PC-9 (cell line): ENCODE data around the gene BCL2. TPM values are rescaled to one million over a fixed set of nuclear protein-coding genes. Genes with fewer than 3 reads are reported as not detected.

Experiments
- BruUV-seq: library from RNA; stranded (reverse); fragments of 400-500 nt; replicated peaks from 2 replicates; lab custom pipeline; 2021; lab: Mats Ljungman, UMichigan
- CTCF ChIA-PET: fragments of 300-600 bp; sonication (Branson Sonifier 250); formaldehyde crosslinking; loops from one replicate; lab custom pipeline; 2022; ENCODE audit warnings: antibody characterized with exemption; lab: Charles Lee
- POLR2A ChIA-PET: fragments of 300-600 bp; sonication (Branson Sonifier 250); formaldehyde crosslinking; loops from one replicate; lab custom pipeline; 2022; ENCODE audit warnings: antibody characterized with exemption; ENCODE audit not compliant: unreplicated experiment; lab: Charles Lee
- DNase-seq, 2 experiments: peaks; one replicate each; pipeline versions ENCODE4 v3.0.0 to v3.0.0-alpha.2; 2015 to 2022; ENCODE audit warnings: mixed read lengths in 1 of 2
- H2AFZ ChIP-seq: fragments of 200-600 bp; sonication (generic); 2 replicates; pipeline ENCODE4 v1.8.1; 2017; ENCODE audit warnings: antibody characterized with exemption
- H3F3A ChIP-seq: fragments of 200-600 bp; sonication (generic); 2 replicates; pipeline ENCODE4 v1.8.1; 2017; ENCODE audit warnings: antibody characterized with exemption, mild to moderate bottlenecking, low read depth; ENCODE audit not compliant: insufficient read depth
- H3K27ac ChIP-seq: fragments of 200-600 bp; sonication (generic); 2 replicates; pipeline ENCODE4 v1.6.1; 2016; ENCODE audit warnings: mixed run types
- H3K27me3 ChIP-seq: fragments of 200-600 bp; sonication (generic); 2 replicates; pipeline ENCODE4 v1.6.1; 2016; ENCODE audit warnings: low read depth, mixed run types; ENCODE audit not compliant: insufficient read depth
- H3K36me3 ChIP-seq: fragments of 200-600 bp; sonication (generic); 2 replicates; pipeline ENCODE4 v1.6.1; 2016; ENCODE audit warnings: low read depth, mixed run types
- H3K4me1 ChIP-seq: fragments of 200-600 bp; sonication (generic); replicated peaks from 2 replicates; pipeline ENCODE4 v1.6.1; 2016; ENCODE audit warnings: mixed run types; ENCODE audit not compliant: insufficient read depth
- H3K4me2 ChIP-seq: fragments of 200-600 bp; sonication (generic); 2 replicates; pipeline ENCODE4 v1.6.1; 2017; ENCODE audit warnings: mixed run types
- H3K4me3 ChIP-seq: fragments of 200-600 bp; sonication (generic); 2 replicates; pipeline ENCODE4 v1.6.1; 2016; ENCODE audit warnings: mixed run types
- H3K79me2 ChIP-seq: fragments of 200-600 bp; sonication (generic); 2 replicates; pipeline ENCODE4 v1.6.1; 2017; ENCODE audit warnings: low read depth, mixed run types
- H3K9me2 ChIP-seq: fragments of 200-600 bp; sonication (generic); 2 replicates; pipeline ENCODE4 v1.8.1; 2017; ENCODE audit warnings: mild to moderate bottlenecking; ENCODE audit not compliant: insufficient read depth
- H3K9me3 ChIP-seq: fragments of 200-600 bp; sonication (generic); 2 replicates; pipeline ENCODE4 v1.8.1; 2016; ENCODE audit warnings: low read depth; ENCODE audit not compliant: insufficient read depth
- H4K20me1 ChIP-seq: fragments of 200-600 bp; sonication (generic); 2 replicates; pipeline ENCODE4 v1.8.1; 2017; ENCODE audit not compliant: insufficient read depth
- EZH2 ChIP-seq: fragments of 200-600 bp; sonication (generic); IDR thresholded peaks from 2 replicates; pipeline ENCODE4 v1.8.0; 2017; ENCODE audit warnings: antibody characterized with exemption, low read depth
- intact Hi-C: fragments of 100-400 bp; cut with micrococcal nuclease; formaldehyde crosslinking; loops from one replicate; pipeline ENCODE4 v1.10.0; 2022; ENCODE audit not compliant: unreplicated experiment
- total RNA-seq: library from RNA; stranded (reverse); gene quantifications from 2 replicates; pipeline ENCODE4 v1.2.3, GENCODE V29; 2021
- TF ChIP-seq, protein P1 (sequence below): fragments of 200-600 bp; sonication (generic); conservative IDR thresholded peaks from 2 replicates; pipeline ENCODE4 v1.6.1; 2017; ENCODE audit warnings: mixed run types, antibody characterized with exemption, mild to moderate bottlenecking, moderate library complexity

Gene BCL2
- total RNA-seq, 1 experiment from 2014 or later = 2.0 TPM

GRCh38 chr18:63336366-63337099, 17.0 kb upstream of the BCL2 start:
- peaks cover 21% of the 10 kb centered on the region for H3K4me1 ChIP-seq
- peak overlapping the region; percentile 27; the same call in 1 of the 2 replicates for H3K4me2 ChIP-seq
- no peak overlapping the region for H3K4me3 ChIP-seq
- no peaks in the 10 kb centered on the region for H3K79me2 ChIP-seq
- peak overlapping the region; percentile 59 for H3K27ac ChIP-seq
- no peaks in the 10 kb centered on the region for H3K9me2 ChIP-seq
- peaks cover 25% of the 10 kb centered on the region; the same call in 1 of the 2 replicates for H3F3A ChIP-seq
- no peaks in the 10 kb centered on the region for H3K9me3 ChIP-seq
- ChIA-PET CTCF (no interaction called here), POLR2A (interaction anchor here (0.6 kb wide), 1 partner anchor 134 kb away, joined by 6 read pairs; no protein-coding TSS in a partner anchor)
- no TSS peak for BruUV-seq
- peaks cover 4% of the 10 kb centered on the region; the same call in 1 of the 2 replicates for H4K20me1 ChIP-seq
- no peaks in the 10 kb centered on the region for H3K27me3 ChIP-seq
- no peak for TF ChIP-seq EZH2
- TF ChIP-seq, protein P1, sequence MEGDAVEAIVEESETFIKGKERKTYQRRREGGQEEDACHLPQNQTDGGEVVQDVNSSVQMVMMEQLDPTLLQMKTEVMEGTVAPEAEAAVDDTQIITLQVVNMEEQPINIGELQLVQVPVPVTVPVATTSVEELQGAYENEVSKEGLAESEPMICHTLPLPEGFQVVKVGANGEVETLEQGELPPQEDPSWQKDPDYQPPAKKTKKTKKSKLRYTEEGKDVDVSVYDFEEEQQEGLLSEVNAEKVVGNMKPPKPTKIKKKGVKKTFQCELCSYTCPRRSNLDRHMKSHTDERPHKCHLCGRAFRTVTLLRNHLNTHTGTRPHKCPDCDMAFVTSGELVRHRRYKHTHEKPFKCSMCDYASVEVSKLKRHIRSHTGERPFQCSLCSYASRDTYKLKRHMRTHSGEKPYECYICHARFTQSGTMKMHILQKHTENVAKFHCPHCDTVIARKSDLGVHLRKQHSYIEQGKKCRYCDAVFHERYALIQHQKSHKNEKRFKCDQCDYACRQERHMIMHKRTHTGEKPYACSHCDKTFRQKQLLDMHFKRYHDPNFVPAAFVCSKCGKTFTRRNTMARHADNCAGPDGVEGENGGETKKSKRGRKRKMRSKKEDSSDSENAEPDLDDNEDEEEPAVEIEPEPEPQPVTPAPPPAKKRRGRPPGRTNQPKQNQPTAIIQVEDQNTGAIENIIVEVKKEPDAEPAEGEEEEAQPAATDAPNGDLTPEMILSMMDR = no peak
- peaks cover 45% of the 10 kb centered on the region for H3K36me3 ChIP-seq
- no peak overlapping the region for H2AFZ ChIP-seq
- peak; percentile 8 to 89 for DNase-seq
- intact Hi-C loops = loop anchor here (10.0 kb wide), 2 partner anchors 168 to 508 kb away; no protein-coding TSS in a partner anchor

- H3K4me3 ChIP-seq = no peak overlapping the region
- no peak overlapping the region for H2AFZ ChIP-seq
- intact Hi-C loops = loop anchor here (10.0 kb wide), 2 partner anchors 174 to 514 kb away; no protein-coding TSS in a partner anchor
- peaks cover 7% of the 10 kb centered on the region; the same call in 1 of the 2 replicates for H3F3A ChIP-seq
- H3K4me2 ChIP-seq = no peak overlapping the region
- DNase-seq = no peak
- ChIA-PET CTCF (no interaction called here), POLR2A (no interaction called here)
- H3K79me2 ChIP-seq = no peaks in the 10 kb centered on the region
- no peaks in the 10 kb centered on the region for H3K9me3 ChIP-seq
- H4K20me1 ChIP-seq = peaks cover 4% of the 10 kb centered on the region; the same call in 1 of the 2 replicates
- BruUV-seq = no TSS peak
- peaks cover 7% of the 10 kb centered on the region for H3K4me1 ChIP-seq
- TF ChIP-seq, protein P1 = no peak
- TF ChIP-seq EZH2 = no peak
- no peaks in the 10 kb centered on the region for H3K9me2 ChIP-seq
- no peak overlapping the region for H3K27ac ChIP-seq
- H3K36me3 ChIP-seq = peaks cover 25% of the 10 kb centered on the region
- no peaks in the 10 kb centered on the region for H3K27me3 ChIP-seq
Measured at GRCh38 chr18:63331105-63331504, 11.5 kb upstream of the BCL2 start.

DNA sequence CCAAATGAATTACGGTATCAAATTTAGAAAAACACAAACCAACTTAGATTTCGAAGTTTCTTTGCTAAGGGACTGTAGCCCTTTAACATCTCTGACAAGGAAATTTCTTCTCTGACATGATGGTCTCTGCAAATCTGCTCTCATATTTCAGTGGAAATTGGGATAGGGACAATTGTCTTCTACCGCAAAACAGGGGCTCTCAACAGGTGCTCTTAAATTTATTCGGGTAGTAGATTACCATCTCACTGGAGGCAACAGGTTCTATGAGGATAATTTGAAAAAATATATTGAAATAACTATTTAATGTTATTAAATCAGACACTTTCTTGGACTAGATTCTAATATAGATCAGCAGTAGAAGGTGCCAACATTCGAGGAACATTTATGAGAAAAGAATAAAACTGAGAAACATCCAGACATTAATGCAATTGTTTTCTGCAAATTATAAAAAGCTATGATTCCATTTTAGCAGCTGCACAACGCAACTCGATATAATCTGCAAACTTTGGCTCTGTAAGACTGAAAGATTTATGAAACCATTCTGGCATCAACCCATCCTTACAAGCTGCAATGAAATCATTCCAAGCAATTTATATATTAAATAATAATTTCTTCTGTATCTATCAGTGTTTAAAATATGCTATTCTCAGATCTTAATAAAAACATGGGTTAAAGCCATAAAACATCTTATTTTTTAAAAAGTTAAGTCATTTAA, 10.0 kb upstream of the BCL2 start:
- ChIA-PET POLR2A (no interaction called here), CTCF (no interaction called here)
- H3K27me3 ChIP-seq = no peaks in the 10 kb centered on the region
- BruUV-seq = no TSS peak
- no peaks in the 10 kb centered on the region for H3K9me2 ChIP-seq
- H3K4me3 ChIP-seq = no peak overlapping the region
- DNase-seq = no peak
- H3K4me1 ChIP-seq = no peaks in the 10 kb centered on the region
- no peak overlapping the region for H3K4me2 ChIP-seq
- H3K79me2 ChIP-seq = no peaks in the 10 kb centered on the region
- intact Hi-C loops = loop anchor here (10.0 kb wide), 3 partner anchors 175 to 515 kb away; no protein-coding TSS in a partner anchor
- no peak overlapping the region for H3K27ac ChIP-seq
- no peak overlapping the region for H2AFZ ChIP-seq
- no peak for TF ChIP-seq EZH2
- TF ChIP-seq, protein P1 = no peak
- no peaks in the 10 kb centered on the region for H3F3A ChIP-seq
- H4K20me1 ChIP-seq = peaks cover 2% of the 10 kb centered on the region; the same call in 1 of the 2 replicates
- H3K36me3 ChIP-seq = peaks cover 10% of the 10 kb centered on the region
- no peaks in the 10 kb centered on the region for H3K9me3 ChIP-seq
